ENCODE results near the gene HINT3.

- TF ChIP-seq CTCF (IDR thresholded peaks at IDR 0.05; ENCODE audit: low read length) (no peak), EZH2 (IDR thresholded peaks at IDR 0.05; ENCODE audit: borderline replicate concordance, low read length) (no peak)
Measured at GRCh38 chr6:125963817-125964216, 7.2 kb downstream of the HINT3 start.

Data from OCI-LY1 (cell line).